CD4-positive, alpha-beta T cell treated with Interleukin-15 for 1 hour (primary cell): ENCODE data around the gene PPP2R2B.

Experiments
- DNase-seq: peaks from one replicate; pipeline ENCODE4 v3.0.0-alpha.2; 2020

Gene PPP2R2B

DNA sequence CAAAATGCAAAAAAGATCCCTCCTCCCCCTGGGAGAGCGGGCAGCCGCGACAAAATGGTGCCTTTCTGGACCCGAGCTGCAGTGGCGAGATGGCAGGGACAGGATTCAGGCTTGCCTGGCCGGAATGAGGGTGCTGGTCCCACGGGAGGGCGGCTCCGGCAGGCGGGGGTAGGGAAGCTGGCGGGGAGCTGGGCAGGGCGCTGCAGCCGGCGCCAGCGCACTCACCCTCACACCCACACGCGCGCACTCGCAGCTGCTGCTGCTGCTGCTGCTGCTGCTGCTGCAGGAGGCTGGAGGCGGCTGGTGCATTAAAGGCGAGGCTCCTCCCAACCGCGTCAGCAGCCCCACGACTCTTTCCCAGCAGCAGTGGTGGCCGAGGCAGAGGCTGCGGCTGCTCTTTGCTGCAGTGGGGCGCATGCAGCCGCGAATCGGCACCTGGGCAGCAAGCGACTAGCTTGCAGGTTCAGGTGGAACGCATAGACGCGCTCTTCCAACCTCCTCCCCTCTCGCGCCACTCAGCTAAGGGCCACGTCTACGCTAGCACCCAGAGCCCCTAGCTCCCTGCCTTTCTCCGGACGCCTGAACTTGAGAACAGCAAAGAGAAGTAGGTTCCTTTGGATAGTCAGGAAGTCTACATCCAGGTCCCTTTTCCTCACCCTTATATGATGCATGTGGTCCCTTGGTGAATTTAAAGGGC is at the start of gene PPP2R2B:
TSS of gene PPP2R2B (minus strand) at position 282 of the 697 bp plus-strand sequence.
- peak; percentile 49 for DNase-seq

DNA sequence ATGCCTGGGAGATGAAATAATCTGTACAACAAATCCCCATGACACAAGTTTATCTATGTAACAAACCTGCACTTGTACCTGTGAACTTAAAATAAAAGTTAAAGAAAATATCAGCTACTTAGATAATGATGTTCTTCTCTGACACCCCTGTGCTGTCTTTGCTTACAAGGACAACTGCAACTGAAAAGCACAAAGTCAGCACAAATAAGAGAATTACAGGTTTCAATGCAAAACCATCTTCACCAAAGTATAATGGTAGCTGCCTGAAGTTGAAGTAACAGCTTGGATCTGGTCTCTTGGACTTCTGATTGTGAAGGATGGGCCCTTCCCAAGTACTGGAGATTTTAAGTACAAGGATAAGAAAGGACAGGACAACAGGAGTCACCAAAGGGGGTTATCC is 45.6 kb upstream of the PPP2R2B start:
- no peak for DNase-seq

DNA sequence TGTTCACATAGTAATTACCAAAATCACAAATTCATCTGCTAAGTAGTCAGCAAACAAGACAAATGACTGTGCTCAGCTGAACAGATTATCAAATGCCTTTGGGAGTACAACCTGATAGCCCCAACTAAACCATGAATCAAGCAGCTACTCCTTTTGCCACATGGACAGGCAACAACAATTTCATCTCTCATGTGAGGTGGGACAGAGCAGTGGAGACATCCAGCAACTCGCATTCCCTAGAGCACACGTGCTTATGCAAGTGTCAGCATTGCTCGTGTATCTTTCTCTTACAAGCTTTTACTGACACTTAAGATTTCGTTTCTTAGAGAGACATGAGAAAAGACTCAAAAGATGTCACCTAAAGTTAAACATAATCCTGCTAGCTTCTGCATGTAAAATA is 42.7 kb upstream of the PPP2R2B start:
- no peak for DNase-seq

DNA sequence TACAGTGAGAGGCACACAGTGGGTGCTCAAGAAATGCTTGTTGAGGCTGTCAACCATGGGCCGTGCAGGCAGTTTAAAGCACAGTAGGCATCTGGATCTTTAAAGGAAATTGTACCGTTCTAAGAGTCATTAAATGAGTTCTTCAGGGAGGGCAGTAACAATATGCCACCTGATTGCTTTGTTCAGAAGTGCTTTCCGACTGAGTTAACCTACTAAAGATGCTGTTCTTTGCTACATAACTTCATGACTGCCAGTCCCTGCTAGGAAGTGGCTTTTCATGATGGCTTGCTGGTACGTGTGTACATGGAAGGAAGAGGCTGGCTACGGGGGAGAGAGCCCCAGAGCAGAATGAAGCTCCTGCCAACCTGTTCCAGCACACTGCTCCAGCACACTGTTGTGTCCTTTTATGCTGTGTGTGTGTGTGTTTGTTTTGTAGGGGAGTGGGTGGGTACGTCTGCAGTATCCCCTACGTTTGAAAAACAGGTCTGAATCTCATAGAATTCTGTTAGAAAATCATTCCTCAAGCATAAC is 41.9 kb upstream of the PPP2R2B start:
- no peak for DNase-seq

DNA sequence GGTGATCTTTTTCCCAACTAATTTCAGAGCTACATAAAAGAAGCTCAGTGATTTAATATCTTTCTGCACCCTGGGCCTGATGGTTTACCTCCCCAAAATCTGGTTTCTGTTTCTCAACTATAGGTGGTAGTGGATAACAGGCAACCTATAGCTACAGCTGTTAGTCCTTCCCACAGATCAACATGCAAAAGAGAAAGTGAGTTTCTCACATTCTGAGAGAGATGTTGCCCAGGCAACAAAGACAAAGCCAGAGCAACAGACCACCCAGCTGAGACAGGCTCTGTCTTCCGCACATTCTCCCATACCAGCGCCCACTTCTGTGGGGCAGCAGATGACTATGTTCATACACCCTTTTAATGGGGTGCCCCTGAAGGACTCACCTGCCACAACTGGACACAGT is 40.7 kb upstream of the PPP2R2B start:
- DNase-seq = no peak

DNA sequence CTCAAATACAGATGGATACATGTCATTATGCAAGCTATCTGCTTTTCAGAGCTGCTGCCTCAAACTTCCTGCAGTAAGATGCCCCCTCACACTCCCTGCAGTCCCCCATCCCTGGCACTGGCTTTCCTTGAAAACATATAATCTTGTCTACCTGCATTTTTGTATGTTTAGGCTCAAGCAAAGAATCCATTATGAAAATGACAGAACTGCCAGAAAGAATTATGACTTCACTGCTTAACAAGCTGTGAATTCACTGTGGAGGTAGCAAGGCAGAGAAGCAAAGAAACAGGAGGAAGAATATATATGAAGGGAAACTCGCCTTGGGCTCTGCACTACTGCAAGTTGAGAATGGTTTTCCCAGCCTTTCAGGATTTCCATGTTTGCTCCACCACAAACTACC is 39.4 kb upstream of the PPP2R2B start:
- DNase-seq = no peak

DNA sequence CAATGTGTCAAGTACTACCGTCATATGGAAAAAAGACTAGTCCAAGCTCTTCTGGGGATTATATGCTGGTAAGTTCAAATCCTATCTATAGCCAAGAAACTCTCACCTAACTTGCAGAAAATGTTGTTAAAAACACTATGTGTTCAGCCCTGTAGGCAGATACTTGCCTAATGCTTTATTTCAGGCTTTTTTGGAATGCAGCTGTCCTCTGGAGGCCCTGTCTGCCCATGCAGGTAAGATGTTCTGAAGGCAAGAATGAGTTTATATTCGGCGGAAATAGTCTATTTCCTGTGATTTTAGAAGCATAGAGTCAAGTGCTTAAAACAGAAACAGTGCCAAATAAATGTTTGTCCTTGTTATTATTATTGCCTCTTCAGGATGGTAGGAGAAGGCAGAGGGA is 34.3 kb upstream of the PPP2R2B start:
- no peak for DNase-seq

DNA sequence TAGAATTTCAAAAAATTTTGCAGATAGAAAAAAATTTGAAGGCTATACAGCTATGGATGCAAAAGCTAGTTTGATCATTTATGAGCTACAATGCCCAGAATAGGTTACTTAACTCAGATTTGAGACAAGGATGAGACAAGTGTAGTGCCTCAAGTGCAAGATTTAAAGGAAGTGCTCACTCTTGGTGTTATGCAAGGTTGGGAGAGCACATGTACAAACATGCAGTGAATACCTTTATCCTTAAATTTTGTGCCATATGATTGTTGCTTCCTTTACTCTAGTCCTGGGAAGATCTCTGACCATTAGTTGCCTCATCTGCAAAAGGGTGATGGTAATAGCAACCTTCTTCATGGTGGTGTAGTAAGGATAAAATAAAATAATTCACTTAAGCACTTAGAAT is 31.7 kb upstream of the PPP2R2B start:
- DNase-seq = no peak

DNA sequence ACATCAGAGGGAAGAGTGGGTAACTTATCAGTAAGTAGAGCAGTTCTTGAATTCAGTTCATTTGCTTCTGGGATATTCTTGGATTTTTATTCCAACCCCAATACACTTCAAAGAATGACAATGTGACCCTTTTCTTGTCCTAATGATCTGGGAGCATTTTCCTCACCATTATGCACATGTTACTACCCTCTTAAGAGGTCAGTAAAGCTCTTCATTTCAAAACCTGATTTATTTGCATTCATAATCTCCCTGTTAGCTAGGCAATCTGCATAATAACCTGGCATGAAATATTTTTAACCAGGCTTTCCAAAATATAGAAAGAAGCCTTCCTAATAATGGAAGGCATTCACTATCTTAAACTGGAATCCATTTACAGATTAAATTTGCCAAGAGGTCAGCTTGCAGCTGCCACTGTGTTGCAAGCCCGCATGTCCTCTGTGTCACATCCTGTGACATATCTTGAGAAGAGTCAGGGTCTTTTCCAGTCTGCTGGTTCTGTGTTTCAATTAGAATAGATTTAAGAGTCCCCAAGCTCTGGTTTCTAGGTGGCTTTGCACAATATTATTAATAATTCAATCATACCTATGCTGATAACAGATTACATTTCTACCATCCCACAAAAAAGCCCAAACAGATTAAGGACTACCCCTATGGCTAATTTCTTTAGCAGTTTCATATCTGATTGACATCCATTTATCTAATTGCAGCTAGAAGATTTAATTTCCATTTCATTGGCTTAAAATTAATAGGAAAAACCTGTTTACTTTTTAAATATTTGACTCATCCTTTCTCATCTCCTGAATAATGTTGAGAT is 30.9 kb upstream of the PPP2R2B start:
- DNase-seq = no peak

DNA sequence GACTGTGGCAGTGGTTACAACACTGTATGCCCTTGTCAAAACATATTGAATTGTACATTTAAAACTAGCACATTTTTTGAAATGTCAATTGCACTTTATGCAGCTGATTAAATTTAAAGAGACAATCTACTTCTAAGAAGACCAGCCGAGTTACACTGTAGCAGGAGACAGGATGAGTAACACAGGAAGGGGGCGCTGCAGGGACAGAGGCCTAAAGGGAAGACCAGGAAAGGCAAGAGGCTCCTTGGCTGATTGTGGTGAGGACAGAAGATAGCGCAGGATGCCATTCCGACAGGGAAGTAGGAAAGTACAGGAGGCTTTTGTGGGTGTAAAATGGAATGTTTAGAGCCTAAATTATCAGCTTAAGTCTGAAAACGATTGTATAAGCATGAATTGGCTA is 28.2 kb upstream of the PPP2R2B start:
- no peak for DNase-seq

DNA sequence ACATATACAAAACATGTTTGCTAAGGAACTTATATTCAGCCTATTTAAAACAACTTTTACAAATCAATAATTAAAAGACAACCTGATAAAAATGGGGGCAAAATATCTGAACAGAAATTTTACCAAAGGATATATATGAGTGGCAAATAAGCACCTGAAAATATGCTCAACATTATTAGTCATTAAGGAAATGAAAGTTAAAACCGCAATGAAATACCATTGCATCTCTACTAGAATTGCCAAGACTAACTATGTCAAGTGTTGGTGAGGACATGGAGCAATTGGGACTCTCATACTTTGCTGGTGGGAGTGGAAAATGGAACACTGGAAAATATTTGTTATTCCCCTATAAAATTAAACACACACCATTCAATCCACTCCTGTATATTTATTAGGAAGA is 26.3 kb upstream of the PPP2R2B start:
- DNase-seq = no peak

DNA sequence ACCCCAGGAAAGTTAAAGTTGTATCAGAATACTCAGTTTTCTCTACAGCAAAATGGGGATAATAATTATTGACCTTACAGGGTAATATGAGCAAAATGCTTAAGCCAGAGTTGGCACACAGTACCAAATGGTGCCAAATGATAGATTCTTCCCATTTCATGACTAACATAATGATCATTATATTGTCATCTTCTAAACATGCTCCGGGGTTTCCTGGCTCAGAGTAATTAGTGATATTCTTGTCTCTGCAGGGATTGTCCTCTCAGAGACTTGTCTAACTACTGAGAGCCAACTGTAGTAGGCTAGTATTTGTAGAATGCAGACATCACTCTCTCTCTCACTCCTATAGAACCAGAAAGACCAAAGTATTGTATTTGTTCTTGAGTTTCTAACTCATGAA is 25.2 kb upstream of the PPP2R2B start:
- DNase-seq = no peak

DNA sequence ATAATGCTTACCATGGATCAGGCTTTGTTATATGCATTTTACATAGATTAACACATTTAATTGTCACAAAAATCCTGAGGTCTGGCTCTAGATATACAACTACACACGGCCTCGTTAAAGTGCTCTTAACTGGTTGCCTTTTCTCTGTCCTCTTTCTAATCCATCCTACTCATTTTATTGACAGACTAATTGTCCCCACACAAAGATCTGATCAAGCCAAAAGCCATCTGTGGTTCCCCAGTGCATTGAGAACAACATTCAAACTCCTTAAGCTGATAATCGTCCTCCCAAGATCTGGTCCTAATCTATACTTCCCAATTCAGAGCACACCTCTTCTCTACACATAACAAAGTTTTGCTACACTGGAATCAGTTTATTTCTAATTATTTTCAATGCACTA is 23.9 kb upstream of the PPP2R2B start:
- no peak for DNase-seq

DNA sequence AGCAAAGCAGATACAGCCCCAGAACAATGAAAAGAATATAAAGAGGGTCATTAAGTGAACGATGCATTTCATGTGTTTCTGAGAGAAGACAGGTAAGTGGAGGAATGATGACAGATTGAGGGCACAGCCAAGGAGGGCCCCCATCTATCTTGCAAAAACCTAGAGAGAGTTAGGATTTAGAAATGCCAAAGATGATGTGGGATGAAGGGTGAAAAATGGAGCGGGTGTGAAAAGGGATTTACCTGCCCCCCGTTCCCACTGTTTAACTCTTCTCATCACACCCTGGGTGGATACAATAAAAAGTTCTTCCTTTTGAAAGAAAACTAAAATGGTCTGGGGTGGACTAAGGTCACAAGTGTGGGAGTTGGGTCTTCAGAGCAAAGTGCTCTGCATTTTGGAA is 18.5 kb upstream of the PPP2R2B start:
- DNase-seq = no peak

DNA sequence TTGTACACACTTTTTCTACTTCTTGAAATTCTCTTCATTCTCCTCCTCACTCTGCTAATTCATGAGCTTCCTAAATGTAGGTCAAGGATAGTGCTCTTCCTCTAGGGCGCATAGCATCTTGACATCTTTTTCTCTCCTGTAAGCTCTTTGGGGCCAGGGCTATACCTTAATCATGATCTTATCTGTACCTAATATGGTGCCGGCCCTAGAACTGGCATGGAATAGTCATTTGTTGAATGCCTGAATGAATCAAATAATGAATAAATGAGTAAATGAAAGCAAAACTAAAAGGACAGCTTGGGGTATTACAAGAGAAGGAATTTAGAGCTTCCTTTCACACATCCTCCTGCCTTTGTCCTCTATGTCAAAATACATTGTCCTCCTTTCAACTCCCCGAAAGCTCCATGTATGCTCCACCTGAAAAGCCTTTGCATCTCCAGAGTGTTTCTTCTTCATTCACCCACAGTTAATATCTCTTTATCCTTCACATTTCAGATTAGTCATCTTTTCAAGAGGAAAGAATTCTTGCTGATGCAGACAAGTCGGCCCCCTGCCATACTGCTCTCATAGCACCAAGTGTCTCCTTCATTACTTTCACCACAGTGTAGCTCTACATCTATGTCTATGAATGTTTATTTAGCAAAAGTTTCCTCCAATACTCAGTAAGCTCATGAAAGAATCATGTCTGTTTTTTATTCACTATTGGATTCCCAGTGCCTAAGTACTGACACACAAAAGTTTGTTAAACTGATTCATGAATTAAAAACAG is 16.4 kb upstream of the PPP2R2B start:
- DNase-seq = no peak

DNA sequence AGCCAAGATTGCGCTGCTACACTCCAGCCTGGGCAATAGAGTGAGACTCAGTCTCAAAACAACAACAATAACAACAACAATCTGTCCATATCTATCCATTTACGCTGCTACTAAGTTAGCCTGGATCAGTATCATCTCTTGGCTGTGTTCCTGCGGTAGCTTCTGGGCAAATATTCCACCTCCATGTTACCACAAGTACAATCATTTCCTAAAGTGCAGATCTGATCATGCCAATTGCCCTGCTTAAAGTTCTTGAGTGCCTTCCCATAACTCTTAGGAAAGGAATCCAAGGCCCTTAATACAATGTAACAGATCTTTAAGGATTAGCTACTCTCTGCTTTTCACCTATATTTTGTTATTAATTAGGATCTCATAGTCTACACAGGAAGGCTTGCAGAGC is 15.4 kb upstream of the PPP2R2B start:
- DNase-seq = no peak

DNA sequence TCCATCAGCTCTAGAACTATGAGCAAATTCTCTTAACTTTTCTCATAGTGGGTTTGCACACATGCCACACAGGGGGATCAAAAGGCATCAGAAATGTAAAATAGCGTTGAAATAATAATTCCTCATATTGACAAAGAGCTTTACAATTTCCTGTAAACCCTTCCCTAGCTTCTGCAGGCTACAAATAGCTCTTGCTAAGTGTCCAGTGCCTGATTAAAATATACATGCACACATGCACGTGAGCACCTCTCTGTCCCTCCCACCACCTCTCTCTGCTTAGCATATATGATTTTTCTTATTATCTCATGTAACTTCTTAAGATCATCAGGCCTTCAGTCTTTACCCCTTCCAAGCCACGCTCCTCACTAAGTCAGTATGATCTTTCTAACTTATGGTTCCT is 13.7 kb upstream of the PPP2R2B start:
- DNase-seq = no peak

DNA sequence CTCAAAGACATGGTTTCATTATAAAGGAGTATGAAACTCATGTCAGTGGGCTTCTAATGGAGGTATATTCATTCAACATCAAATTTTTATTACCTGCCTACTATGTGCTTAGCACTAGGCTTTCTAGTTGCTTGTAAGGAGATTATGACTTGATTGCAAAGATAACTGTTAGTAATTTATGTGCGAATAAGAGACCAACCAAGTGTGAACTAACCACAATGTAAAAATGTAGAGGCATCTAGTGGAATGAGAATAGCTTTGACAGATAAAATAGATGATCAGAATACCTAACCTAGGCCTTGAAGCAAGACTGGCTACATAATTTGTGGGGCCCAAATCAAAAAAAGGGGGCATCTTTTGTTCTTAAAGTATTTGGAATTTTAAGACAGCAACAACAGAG is 13.0 kb upstream of the PPP2R2B start:
- no peak for DNase-seq

DNA sequence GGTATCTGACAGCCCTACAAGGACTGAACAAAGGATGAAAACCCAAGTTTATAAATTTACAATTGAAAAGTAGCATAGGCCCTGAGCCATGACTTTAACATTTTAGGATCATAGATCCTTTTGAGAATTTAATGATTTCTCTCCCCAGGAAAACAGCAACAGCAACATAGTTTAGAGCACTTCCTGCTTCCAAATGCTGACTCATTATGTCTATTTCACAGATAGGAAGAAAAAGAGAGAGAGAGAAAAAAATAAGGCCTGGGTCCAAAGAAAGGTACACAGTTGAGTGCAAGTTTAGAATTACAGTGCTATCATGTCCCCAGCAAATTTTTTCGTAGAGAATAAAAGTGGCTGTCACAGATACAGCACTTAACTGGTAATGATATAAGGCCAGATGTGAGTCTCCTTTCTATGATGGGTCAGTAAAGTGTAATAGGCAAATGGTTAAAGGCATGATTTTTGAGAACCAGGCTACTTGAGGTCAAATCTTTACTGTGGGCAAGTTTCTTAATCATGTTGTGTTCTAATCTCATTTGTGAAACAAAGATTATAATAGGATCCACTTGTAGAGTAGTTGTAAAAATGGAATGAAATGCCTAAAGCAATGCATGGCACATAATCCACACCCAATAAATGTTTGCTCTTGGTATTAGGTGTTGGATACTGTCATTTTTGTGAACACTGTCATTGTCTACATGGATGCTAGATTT is 12.3 kb upstream of the PPP2R2B start:
- DNase-seq = no peak

DNA sequence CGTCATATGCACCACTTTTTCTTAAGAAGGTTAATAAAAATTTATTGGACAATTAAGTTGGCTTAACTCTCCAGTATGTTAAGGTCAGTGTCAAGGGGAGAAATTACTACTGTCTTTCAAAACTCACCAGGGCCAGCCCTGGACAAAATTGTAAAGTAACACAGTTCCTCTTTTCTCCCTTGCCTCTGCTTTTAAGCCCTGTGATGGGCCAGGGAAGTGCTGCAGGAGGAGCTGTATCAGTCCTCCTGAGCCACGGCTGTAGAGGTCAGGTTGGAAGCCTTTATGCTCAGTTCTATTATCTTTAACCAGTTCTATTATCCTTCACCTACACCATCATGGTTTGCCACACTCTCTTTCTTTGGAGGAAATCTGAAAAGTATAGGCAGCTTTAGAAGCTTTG is 11.5 kb upstream of the PPP2R2B start:
- DNase-seq = no peak

DNA sequence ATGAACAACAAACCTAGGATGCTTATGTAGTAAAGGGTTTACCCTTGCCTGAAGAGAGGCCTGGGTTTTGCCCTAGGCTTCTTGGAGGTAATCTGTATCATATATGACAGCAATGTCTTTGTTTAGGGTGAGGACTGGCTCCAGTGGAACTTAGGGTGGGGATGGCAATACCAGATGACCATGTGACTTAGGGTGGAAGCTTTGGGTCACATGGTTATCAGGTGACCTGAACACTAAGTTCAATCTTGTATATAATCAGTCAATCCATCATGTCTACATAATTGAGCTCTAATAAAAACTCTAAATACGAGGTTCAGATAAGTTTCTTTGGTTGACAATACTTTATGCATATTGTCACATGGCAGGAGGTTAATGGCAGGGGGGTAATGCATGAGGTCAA is 10.6 kb upstream of the PPP2R2B start:
- no peak for DNase-seq

DNA sequence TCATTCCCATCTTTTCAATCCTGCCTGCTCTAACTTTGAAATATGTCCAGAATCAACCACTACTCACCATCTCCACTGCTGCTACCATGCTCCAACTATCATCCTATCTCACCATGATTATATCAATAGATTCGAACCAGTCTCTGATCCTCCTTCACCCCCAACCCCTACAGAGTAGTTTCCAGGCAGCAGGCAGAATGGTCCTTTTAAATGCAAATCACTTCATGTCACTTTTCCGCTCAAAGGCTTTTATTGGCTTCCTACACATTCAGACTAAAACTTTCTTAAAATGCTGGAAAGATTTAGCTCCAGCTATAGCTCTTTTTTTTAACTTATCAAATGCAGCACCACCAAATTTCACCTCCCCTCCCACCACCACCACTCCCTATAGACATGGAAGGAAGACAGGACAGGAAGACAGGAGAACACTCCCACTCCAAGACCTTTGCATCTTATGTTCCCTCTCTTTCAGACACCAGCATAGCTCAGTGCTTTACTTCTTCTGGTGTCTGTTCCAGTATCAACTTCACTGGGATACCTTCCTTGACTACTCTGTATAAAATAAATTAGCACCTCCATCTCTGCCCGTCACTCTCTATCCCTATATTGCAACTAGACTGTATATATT is 9.9 kb upstream of the PPP2R2B start:
- DNase-seq = no peak
